HG03460 (cell line): Measurements from ENCODE around the gene PHYHD1.
"Not testable (repeated sequence)": the region's sequence is repeated elsewhere in the genome, so short reads cannot be mapped to it uniquely, and the experiment has no call there.

Experiments
- ATAC-seq: cut with Tn5 transposase; IDR thresholded peaks from one replicate; pipeline ENCODE4 v1.9.1; 2021; ENCODE audit not compliant: unreplicated experiment

The PHYHD1 gene

GRCh38 chr9:128919402-128920089, 1.2 kb upstream of the PHYHD1 start:
- ATAC-seq: no peak

GRCh38 chr9:128921881-128922763, 1.3 kb downstream of the PHYHD1 start:
- ATAC-seq: no peak

GRCh38 chr9:128923493-128923883, 2.7 kb downstream of the PHYHD1 start:
- ATAC-seq: no peak

- no peak for ATAC-seq
Measured at GRCh38 chr9:128927731-128928411, 7.1 kb downstream of the PHYHD1 start.

GRCh38 chr9:128928624-128929023, 7.8 kb downstream of the PHYHD1 start:
- ATAC-seq: no peak

- no peak for ATAC-seq
Measured at GRCh38 chr9:128929560-128929959, 8.8 kb downstream of the PHYHD1 start.

GRCh38 chr9:128933731-128934130, 12.9 kb downstream of the PHYHD1 start:
- no peak for ATAC-seq

- ATAC-seq: no peak
Measured at GRCh38 chr9:128936171-128936865, 15.5 kb downstream of the PHYHD1 start.

GRCh38 chr9:128937310-128938165, 16.8 kb downstream of the PHYHD1 start:
- ATAC-seq: no peak

- no peak for ATAC-seq
Measured at GRCh38 chr9:128940271-128940921, 19.6 kb downstream of the PHYHD1 start.

GRCh38 chr9:128940946-128941755, 20.4 kb downstream of the PHYHD1 start:
- ATAC-seq: no peak

GRCh38 chr9:128943832-128944620, 23.2 kb downstream of the PHYHD1 start:
- ATAC-seq: no peak

GRCh38 chr9:128944966-128945365, 24.2 kb downstream of the PHYHD1 start:
- not testable (repeated sequence) for ATAC-seq

- no peak for ATAC-seq
Measured at GRCh38 chr9:128945798-128946501, 25.2 kb downstream of the PHYHD1 start.

- peak; percentile 11 for ATAC-seq
Measured at GRCh38 chr9:128946571-128947276, 25.9 kb downstream of the PHYHD1 start.

GRCh38 chr9:128947277-128947526, 26.4 kb downstream of the PHYHD1 start:
- ATAC-seq: no peak
